H4 (cell line): ENCODE data around the gene TRPM3. TPM values are rescaled to one million over a fixed set of nuclear protein-coding genes. Genes with fewer than 3 reads are reported as not detected.

Experiments
- DNase-seq: peaks from one replicate; pipeline ENCODE4 v3.0.0-alpha.2; 2015; ENCODE audit warnings: low spot score
- total RNA-seq: library from RNA; depleted of rRNA; stranded (reverse); fragments of >200 nt; shearing (Covaris generic); gene quantifications from 2 replicates; pipeline ENCODE4 v1.2.3, GENCODE V29; 2014

Gene TRPM3
- total RNA-seq, 1 experiment from 2014 or later = 0.14 TPM

GRCh38 chr9:70610287-70610644 is 511.2 kb downstream of the TRPM3 start:
- no peak for DNase-seq

GRCh38 chr9:70609542-70610286 is 511.7 kb downstream of the TRPM3 start:
- DNase-seq = peak; percentile 53

GRCh38 chr9:70609011-70609410 is 512.4 kb downstream of the TRPM3 start:
- DNase-seq = no peak

GRCh38 chr9:70607926-70608325 is 513.5 kb downstream of the TRPM3 start:
- no peak for DNase-seq

GRCh38 chr9:70607329-70607728 is 514.1 kb downstream of the TRPM3 start:
- no peak for DNase-seq

GRCh38 chr9:70603020-70603411 is 518.4 kb downstream of the TRPM3 start:
- no peak for DNase-seq

- DNase-seq = peak; percentile 92
Measured at GRCh38 chr9:70602321-70603019, 519.0 kb downstream of the TRPM3 start.

GRCh38 chr9:70601000-70601951 is 520.1 kb downstream of the TRPM3 start:
- DNase-seq = peak; percentile 99

- DNase-seq = peak; percentile 86
Measured at GRCh38 chr9:70600506-70600905, 520.9 kb downstream of the TRPM3 start.

- no peak for DNase-seq
Measured at GRCh38 chr9:70597886-70598285, 523.5 kb downstream of the TRPM3 start.

GRCh38 chr9:70595211-70595610 is 526.2 kb downstream of the TRPM3 start:
- DNase-seq = no peak

- DNase-seq = no peak
Measured at GRCh38 chr9:70594386-70594944, 527.0 kb downstream of the TRPM3 start.

GRCh38 chr9:70593241-70593640 is 528.2 kb downstream of the TRPM3 start:
- DNase-seq = no peak

GRCh38 chr9:70590315-70590677 is 531.1 kb downstream of the TRPM3 start:
- no peak for DNase-seq

GRCh38 chr9:70589571-70590314 is 531.7 kb downstream of the TRPM3 start:
- no peak for DNase-seq

- no peak for DNase-seq
Measured at GRCh38 chr9:70588999-70589398, 532.4 kb downstream of the TRPM3 start.

- no peak for DNase-seq
Measured at GRCh38 chr9:70588381-70588780, 533.0 kb downstream of the TRPM3 start.

- no peak for DNase-seq
Measured at GRCh38 chr9:70587201-70587600, 534.2 kb downstream of the TRPM3 start.

- DNase-seq = no peak
Measured at GRCh38 chr9:70586476-70586875, 534.9 kb downstream of the TRPM3 start.

GRCh38 chr9:70581955-70582350 is 539.5 kb downstream of the TRPM3 start:
- DNase-seq = no peak

- DNase-seq = no peak
Measured at GRCh38 chr9:70581214-70581954, 540.0 kb downstream of the TRPM3 start.
